ENCODE results near the gene ZNF410. TPM values are rescaled to one million over a fixed set of nuclear protein-coding genes. Genes with fewer than 3 reads are reported as not detected.

The ZNF410 gene
- total and polyA plus RNA-seq, 2 of the 8 experiments (the other 6 are each of a cell fraction or from before 2014, with no cell fraction given): 11.2 to 18.9 TPM

- no peak for TF ChIP-seq GABPA (IDR thresholded peaks at IDR 0.05; ENCODE audit: borderline replicate concordance, insufficient read depth, low read length)
- no peak for TF ChIP-seq TCF12 (IDR thresholded peaks at IDR 0.05; ENCODE audit: low read depth, low read length)
- TF ChIP-seq ASH2L (IDR thresholded peaks at IDR 0.05; ENCODE audit: low read length): no peak
- no peak for TF ChIP-seq E2F6 (IDR thresholded peaks at IDR 0.05)
- TF ChIP-seq ATF3 (IDR thresholded peaks at IDR 0.05; ENCODE audit: insufficient read depth, low read depth, low read length): no peak
- peak; percentile 93 for TF ChIP-seq TAF1 (IDR thresholded peaks at IDR 0.05; ENCODE audit: low read depth, low read length)
- no peak for TF ChIP-seq POU5F1 (IDR thresholded peaks at IDR 0.05; ENCODE audit: low read depth, low read length)
- peak; percentile 85 for TF ChIP-seq TEAD4 (IDR thresholded peaks at IDR 0.05; ENCODE audit: low read depth, low read length)
- TF ChIP-seq ATF2 (IDR thresholded peaks at IDR 0.05; ENCODE audit: low read length): peak; percentile 59; the same call in 1 of the 2 replicates
- peak; percentile 38 for TF ChIP-seq TAF7 (optimal IDR thresholded peaks at IDR 0.05; ENCODE audit: borderline replicate concordance, low read depth, low read length)
- TF ChIP-seq NRF1 (IDR thresholded peaks at IDR 0.05; ENCODE audit: low read depth, low read length): peak; percentile 86
- no peak for TF ChIP-seq RXRA (IDR thresholded peaks at IDR 0.05; ENCODE audit: insufficient read depth, low read depth, low read length)
- peak; percentile 33; the same call in 1 of the 2 replicates for TF ChIP-seq SP4 (IDR thresholded peaks at IDR 0.05; ENCODE audit: low read length)
- peak; percentile 72 for TF ChIP-seq BRCA1 (IDR thresholded peaks at IDR 0.05; ENCODE audit: low read depth, low read length)
- TF ChIP-seq CTCF (IDR thresholded peaks at IDR 0.05; ENCODE audit: control extremely low read depth in 1 of 3, insufficient read depth in 1 of 3, low read depth in 1 of 3, low read length in 3 of 3): peak in 2 of 3 experiments; percentile 0 to 11; a peak in 1 of 4 replicates
- no peak for TF ChIP-seq JUND (IDR thresholded peaks at IDR 0.05; ENCODE audit: low read length)
- no peak for TF ChIP-seq SIX5 (IDR thresholded peaks at IDR 0.05; ENCODE audit: low read depth, low read length)
- no peak for TF ChIP-seq EGR1 (IDR thresholded peaks at IDR 0.05; ENCODE audit: borderline replicate concordance, low read depth, low read length)
- TF ChIP-seq RFX5 (IDR thresholded peaks at IDR 0.05; ENCODE audit: borderline replicate concordance, low read depth, low read length): no peak
These were observed 34.9 kb upstream of the ZNF410 start, which contains the start of gene PTGR2 (continued) for GRCh38 chr14:73851567-73852382.

Measured in H1 (cell line).